Measurements from ENCODE around the gene ST6GALNAC2. TPM values are rescaled to one million over a fixed set of nuclear protein-coding genes. Genes with fewer than 3 reads are reported as not detected.

The ST6GALNAC2 gene
- total and polyA plus RNA-seq, 10 of the 15 experiments (the other 5 are each of a cell fraction or from before 2014, with no cell fraction given): 0.08 to 0.41 (median 0.23) TPM; not detected in 6

DNA sequence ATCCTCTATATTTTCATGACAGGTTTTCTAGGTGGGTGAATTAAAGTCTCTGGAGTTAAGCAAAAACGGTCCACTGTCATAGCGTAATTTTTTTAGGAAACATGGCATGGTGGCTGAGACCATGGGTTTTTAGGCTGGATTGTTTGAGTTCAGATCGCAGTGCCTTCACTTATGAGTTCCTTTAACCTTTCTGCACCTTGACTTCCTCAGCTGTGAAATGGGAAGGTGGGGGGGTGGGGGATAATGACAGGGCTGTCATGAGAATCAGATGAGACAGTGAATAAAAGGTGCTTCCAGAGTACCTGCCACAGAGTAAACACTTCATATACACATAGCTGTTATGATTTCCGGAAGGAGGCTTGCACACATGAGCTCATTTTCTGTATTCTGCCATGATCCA lies 34.0 kb downstream of the ST6GALNAC2 start:
- H3K9ac ChIP-seq (ENCODE audit: control insufficient read depth, insufficient read depth, low read length): no peak overlapping the region
- ChIA-PET SMC1A (ENCODE audit: uncharacterized antibody, unreplicated experiment) (interaction anchor here (1.4 to 3.9 kb wide), 5 partner anchors 9 to 73 kb away, joined by 3 to 16 read pairs (median 7); no protein-coding TSS in a partner anchor), RAD21 (ENCODE audit: unreplicated experiment) (interaction anchor here (0.6 to 2.8 kb wide), 7 partner anchors 9 to 72 kb away, joined by 3 to 9 read pairs (median 5); partner anchors contain the start of gene RHBDF2), POLR2A (interaction anchor here (0.5 to 1.9 kb wide), 4 partner anchors 8 to 241 kb away, joined by 3 to 6 read pairs (median 4); no protein-coding TSS in a partner anchor), CTCF (interaction anchor here (1.1 to 2.4 kb wide), 10 partner anchors 8 to 154 kb away, joined by 3 to 23 read pairs (median 4); no protein-coding TSS in a partner anchor)
- no peaks in the 10 kb centered on the region for H3K27me3 ChIP-seq (replicated peaks in 1 of 2; ENCODE audit: control insufficient read depth in 2 of 2, insufficient read depth in 2 of 2, low read length in 1 of 2)
- intact Hi-C loops (cut with micrococcal nuclease; ENCODE audit: unreplicated experiment): no loop called here
- H3K4me3 ChIP-seq: no peak overlapping the region
- H3K36me3 ChIP-seq (ENCODE audit: control insufficient read depth in 2 of 2, insufficient read depth in 2 of 2, low read length in 1 of 2): no peaks in the 10 kb centered on the region
- WGBS (ENCODE audit: insufficient coverage, insufficient replicate concordance, low lambda C conversion rate, missing lambda C conversion rate): 56% methylated on average over 4 of the region's 4 CpGs
- BruUV-seq (replicated peaks): no TSS peak
- no peak for TF ChIP-seq HDGF (IDR thresholded peaks at IDR 0.05)
- no peak for TF ChIP-seq FOXK2 (IDR thresholded peaks at IDR 0.05)
- TF ChIP-seq, protein P1, sequence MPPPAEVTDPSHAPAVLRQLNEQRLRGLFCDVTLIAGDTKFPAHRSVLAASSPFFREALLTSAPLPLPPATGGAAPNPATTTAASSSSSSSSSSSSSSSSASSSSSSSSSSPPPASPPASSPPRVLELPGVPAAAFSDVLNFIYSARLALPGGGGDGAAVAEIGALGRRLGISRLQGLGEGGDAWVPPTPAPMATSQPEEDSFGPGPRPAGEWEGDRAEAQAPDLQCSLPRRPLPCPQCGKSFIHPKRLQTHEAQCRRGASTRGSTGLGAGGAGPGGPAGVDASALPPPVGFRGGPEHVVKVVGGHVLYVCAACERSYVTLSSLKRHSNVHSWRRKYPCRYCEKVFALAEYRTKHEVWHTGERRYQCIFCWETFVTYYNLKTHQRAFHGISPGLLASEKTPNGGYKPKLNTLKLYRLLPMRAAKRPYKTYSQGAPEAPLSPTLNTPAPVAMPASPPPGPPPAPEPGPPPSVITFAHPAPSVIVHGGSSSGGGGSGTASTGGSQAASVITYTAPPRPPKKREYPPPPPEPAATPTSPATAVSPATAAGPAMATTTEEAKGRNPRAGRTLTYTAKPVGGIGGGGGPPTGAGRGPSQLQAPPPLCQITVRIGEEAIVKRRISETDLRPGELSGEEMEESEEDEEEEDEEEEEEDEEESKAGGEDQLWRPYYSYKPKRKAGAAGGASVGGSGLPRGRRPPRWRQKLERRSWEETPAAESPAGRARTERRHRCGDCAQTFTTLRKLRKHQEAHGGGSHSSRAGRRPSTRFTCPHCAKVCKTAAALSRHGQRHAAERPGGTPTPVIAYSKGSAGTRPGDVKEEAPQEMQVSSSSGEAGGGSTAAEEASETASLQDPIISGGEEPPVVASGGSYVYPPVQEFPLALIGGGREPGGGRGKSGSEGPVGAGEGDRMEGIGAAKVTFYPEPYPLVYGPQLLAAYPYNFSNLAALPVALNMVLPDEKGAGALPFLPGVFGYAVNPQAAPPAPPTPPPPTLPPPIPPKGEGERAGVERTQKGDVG (CRISPR knock-in tag; IDR thresholded peaks at IDR 0.05): no peak
- TF ChIP-seq CHD4 (IDR thresholded peaks at IDR 0.05): no peak
- no peak for TF ChIP-seq ZNF274 (IDR thresholded peaks at IDR 0.05; ENCODE audit: insufficient read depth, insufficient read length)
- TF ChIP-seq CREM (IDR thresholded peaks at IDR 0.05; ENCODE audit: low read depth): no peak
- TF ChIP-seq ESRRA (IDR thresholded peaks at IDR 0.05; ENCODE audit: low read length): no peak
- TF ChIP-seq, protein P2, sequence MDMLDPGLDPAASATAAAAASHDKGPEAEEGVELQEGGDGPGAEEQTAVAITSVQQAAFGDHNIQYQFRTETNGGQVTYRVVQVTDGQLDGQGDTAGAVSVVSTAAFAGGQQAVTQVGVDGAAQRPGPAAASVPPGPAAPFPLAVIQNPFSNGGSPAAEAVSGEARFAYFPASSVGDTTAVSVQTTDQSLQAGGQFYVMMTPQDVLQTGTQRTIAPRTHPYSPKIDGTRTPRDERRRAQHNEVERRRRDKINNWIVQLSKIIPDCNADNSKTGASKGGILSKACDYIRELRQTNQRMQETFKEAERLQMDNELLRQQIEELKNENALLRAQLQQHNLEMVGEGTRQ (IDR thresholded peaks at IDR 0.05; ENCODE audit: borderline replicate concordance, low read depth, low read length): no peak
- TF ChIP-seq DPF2 (IDR thresholded peaks at IDR 0.05): no peak
- no peak for TF ChIP-seq PAX5 (IDR thresholded peaks at IDR 0.05; ENCODE audit: borderline replicate concordance, low read depth, low read length)
- no peak for TF ChIP-seq FOS (IDR thresholded peaks at IDR 0.05; ENCODE audit: borderline replicate concordance, extremely low read depth, insufficient read length)
- TF ChIP-seq BMI1 (IDR thresholded peaks at IDR 0.05; ENCODE audit: borderline replicate concordance): no peak
- TF ChIP-seq, protein P3, sequence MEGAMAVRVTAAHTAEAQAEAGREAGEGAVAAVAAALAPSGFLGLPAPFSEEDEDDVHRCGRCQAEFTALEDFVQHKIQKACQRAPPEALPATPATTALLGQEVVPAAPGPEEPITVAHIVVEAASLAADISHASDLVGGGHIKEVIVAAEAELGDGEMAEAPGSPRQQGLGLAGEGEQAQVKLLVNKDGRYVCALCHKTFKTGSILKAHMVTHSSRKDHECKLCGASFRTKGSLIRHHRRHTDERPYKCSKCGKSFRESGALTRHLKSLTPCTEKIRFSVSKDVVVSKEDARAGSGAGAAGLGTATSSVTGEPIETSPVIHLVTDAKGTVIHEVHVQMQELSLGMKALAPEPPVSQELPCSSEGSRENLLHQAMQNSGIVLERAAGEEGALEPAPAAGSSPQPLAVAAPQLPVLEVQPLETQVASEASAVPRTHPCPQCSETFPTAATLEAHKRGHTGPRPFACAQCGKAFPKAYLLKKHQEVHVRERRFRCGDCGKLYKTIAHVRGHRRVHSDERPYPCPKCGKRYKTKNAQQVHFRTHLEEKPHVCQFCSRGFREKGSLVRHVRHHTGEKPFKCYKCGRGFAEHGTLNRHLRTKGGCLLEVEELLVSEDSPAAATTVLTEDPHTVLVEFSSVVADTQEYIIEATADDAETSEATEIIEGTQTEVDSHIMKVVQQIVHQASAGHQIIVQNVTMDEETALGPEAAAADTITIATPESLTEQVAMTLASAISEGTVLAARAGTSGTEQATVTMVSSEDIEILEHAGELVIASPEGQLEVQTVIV (IDR thresholded peaks at IDR 0.05; ENCODE audit: borderline replicate concordance, partially characterized antibody): no peak
- no peak for TF ChIP-seq ZSCAN29 (IDR thresholded peaks at IDR 0.05)
- no peak for TF ChIP-seq MYB (IDR thresholded peaks at IDR 0.05; ENCODE audit: borderline replicate concordance, low read depth, low read length)
- no peak for TF ChIP-seq SREBF1 (IDR thresholded peaks at IDR 0.05; ENCODE audit: low read length)
- FAIRE-seq (no peak), ATAC-seq (no peak), DNase-seq (ENCODE audit: low read depth, low spot score) (no peak)
- no peak overlapping the region for H2AFZ ChIP-seq (ENCODE audit: control insufficient read depth, low read depth, low read length)
- no peaks in the 10 kb centered on the region for H4K20me1 ChIP-seq (ENCODE audit: control insufficient read depth, insufficient read depth)
- no peak overlapping the region; the same call in 1 of the 2 replicates for H3K27ac ChIP-seq (ENCODE audit: control insufficient read depth, insufficient read depth)
- H3K79me2 ChIP-seq (ENCODE audit: control insufficient read depth, insufficient read depth, low read length): peaks cover 3% of the 10 kb centered on the region
- no peak overlapping the region for H3K4me2 ChIP-seq (ENCODE audit: control insufficient read depth, insufficient read depth)
- H3K4me1 ChIP-seq (ENCODE audit: control insufficient read depth, insufficient read depth, low read length): no peaks in the 10 kb centered on the region; the same call in 1 of the 2 replicates
- in situ Hi-C loops (cut with MboI): no loop called here
- H3K9me3 ChIP-seq (replicated peaks; ENCODE audit: control insufficient read depth, insufficient read depth, low read length): no peaks in the 10 kb centered on the region

Measured in GM12878 (cell line).